Measurements from ENCODE around the gene UBE3D.

Gene UBE3D, protein sequence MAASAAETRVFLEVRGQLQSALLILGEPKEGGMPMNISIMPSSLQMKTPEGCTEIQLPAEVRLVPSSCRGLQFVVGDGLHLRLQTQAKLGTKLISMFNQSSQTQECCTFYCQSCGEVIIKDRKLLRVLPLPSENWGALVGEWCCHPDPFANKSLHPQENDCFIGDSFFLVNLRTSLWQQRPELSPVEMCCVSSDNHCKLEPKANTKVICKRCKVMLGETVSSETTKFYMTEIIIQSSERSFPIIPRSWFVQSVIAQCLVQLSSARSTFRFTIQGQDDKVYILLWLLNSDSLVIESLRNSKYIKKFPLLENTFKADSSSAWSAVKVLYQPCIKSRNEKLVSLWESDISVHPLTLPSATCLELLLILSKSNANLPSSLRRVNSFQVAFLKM

DNA sequence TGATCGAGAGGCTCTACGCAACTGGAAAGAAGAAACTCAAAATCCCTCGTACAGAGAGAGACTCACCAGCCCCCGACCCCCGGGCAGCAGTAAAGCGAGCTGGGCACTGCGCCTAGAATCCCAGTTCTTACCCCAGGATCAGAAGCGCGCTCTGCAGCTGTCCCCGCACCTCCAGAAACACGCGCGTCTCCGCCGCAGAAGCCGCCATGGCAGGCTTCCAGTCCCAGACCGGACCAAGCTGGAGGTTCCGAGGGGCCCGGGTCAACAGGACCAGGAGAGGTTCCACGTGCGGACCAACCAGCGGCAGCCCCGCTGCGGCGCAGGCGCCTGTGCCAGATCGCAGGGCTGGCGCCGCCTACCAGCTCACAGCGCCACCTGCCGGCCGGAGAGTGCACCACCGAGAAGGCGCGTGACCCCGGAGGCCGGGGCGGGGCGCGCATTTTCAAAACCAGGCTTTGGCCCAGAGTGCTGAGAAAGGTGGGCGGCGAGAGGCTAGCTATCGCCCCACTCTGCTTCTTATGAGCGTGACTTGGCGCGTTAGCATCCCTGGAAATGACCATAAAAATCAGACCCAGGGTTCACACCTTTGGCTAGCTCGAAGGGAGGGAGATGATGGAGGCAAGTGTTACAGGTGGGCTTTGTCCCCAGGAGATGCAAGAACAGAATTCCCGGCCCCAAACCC is at the start of gene UBE3D:
UBE3D (minus strand) TSS at position 331 of the 682 bp plus-strand sequence; CDS start at position 208, 123 bp downstream.
- DNase-seq: peak; percentile 61

DNA sequence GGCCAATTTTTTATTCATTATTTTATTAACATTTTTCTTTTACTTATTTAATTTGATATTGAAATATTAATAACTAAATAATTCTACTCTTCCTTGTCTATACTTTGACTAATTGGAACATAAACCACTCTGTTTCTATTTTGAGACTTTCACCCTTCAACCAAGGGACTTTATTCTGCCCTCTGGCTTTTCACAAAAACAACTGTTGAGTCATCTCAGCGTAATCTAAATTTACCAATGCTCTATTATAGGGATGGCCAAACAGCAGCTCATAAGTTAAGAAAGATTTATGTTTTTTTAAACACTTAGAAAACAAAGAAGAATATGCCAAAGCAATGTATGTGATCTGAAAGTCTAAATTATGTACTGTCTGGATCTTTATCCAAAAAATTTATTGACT is 48.5 kb upstream of the UBE3D start:
- DNase-seq: no peak

DNA sequence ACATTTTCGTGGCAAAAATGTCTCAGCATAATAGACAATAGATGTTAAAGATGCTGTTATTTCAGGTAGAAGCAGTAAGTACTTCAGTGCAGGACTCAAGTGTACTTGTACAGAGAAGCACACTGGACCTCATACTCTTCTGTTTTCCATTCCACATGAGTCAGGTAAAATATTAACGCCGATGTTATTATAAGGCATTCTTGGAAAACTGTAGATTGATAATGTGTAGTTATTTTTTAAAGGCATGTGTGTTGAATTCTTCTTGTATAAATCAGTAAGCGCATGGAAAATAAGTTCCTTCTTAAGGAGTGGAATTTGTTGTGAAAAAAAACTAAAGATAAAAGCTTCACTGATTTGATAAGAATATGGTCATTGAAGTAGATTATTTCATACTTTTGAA is 47.6 kb upstream of the UBE3D start:
- DNase-seq: peak; percentile 26

DNA sequence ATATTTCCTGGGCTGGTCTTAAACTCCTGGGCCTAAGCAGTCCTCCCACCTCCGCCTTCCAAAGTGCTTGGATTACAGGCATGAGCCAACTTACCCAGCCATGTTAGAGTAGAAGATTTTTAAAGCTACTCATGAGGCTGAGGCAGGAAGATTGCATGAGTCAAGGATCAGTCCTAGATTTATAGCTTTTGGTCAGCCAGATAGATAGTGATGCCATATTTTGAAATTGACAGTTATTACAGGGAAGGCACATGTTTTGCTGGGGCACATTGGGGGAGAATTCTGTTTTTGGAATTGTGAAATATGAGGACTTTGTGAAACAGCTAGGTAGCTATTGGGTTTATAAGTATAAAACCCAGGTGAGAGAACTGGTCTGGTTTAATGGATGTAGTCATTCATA is 42.7 kb upstream of the UBE3D start:
- no peak for DNase-seq

DNA sequence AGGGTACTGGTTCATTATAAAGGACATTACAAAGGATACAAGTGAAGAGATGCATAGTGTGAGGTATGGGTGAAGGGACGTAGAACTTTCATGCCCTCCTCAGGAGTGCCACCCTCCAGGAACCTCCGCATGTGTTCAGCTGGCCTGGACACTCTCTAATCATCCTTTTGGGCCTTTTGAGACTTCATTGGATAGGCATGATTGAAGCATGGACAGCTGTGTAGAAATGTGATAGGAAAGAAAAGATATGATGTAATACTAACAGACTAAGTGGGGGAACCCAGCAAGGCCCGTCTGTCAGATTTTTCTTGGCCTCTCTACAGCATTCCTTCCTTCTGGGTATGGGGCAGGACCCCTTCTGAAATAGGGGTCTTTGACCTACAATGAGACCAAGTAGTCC is 32.9 kb upstream of the UBE3D start:
- no peak for DNase-seq

DNA sequence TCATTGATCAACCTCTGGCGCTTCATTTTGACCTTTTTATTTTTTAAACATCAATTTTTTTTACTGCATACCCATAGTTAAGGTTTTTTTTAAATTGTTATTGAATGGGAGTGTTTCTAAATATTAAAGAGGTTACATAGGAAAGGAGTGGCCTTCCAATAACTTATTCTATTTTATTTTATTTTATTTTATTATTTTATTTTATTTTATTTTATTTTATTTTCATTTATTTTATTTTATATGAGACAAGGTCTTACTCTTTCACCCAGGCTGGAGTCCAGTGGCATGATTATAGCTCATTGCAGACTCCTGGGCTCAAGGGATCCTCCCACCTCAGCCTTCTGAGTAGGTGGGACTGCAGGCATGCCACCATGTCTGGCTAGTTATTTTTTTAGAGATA is 32.0 kb upstream of the UBE3D start:
- no peak for DNase-seq

DNA sequence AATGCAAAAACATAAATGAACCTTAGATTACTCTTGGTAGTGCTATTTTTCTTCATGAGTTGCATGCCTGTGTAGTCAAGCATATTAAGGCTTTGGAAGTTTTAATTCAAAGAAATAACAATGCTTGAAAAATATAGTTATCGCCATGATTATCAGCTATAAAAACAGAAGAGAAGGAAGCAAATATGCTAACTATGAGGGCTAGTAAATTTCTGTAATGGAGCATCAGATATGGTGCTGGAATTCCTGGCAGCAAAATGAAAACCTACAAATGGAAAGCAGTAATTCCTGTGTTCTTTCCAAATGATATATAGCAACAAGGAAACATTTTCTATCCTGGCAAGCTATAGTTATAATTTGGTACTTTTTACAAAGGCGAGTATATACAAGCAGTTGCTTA is 31.6 kb upstream of the UBE3D start:
- peak; percentile 16 for DNase-seq

DNA sequence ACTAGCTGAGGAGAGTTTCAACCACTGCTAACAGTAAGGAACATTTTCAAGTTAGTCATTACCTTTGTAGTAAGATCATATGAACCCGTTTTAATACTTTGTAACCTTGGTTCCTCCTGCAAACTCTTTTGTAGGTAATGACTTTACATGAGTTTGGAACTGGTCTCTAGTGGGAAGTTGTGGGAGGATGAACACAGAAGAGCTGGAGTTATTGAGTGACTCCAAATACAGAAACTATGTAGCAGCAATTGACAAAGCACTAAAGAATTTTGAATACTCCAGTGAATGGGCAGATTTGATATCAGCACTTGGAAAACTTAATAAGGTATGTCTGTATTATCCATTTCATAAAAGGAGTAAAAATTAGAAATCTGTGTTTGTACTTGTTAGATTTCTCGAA is 31.1 kb upstream of the UBE3D start:
- peak; percentile 50 for DNase-seq

DNA sequence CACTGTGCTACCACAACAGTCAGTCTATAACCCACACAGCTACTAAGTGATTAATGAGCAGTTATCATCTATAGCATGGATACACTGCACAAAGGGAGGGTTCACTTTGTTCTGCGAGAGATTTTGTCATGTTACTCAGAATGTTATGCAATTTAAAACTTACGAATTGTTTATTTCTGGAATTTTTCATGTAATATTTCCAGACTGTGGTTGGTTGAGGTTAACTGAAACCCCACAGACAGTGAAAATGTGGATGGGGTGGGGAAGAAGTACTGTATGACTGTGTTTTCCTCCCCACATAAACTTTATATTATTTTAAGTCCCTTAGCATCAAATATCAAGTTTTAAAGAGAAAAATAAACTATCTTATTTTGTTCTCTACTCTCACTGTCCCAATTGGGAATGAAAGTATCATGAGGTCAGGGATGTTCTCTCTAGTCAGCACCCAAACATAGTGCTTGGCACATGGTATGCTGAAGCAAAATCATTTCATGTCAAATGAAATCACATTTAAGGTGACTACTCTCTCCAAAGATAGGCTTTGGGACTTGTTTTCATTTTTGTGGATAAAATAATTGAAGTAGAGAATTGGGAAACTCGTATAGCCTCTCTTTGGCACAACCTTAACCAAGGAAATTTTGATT is 27.2 kb upstream of the UBE3D start:
- peak; percentile 37 for DNase-seq

DNA sequence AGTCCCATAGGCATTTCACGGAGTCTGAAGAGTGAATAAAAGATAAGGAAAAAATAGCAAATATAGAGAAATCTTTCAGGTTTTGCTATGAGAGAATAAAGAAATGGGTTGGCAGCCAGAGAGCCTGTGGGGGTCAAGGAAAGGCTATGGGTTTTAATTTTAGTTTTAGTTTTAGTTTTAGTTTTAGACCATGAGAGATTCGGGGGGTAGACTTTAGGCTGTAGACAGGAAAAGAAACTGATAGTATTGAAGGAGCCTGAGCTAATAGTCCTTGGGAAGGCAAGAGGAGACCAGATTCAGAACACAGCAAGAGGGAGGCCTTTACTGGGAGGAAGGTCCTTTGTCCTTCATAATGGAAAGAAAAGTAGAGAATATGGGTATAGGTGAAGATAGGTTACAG is 21.1 kb upstream of the UBE3D start:
- no peak for DNase-seq

DNA sequence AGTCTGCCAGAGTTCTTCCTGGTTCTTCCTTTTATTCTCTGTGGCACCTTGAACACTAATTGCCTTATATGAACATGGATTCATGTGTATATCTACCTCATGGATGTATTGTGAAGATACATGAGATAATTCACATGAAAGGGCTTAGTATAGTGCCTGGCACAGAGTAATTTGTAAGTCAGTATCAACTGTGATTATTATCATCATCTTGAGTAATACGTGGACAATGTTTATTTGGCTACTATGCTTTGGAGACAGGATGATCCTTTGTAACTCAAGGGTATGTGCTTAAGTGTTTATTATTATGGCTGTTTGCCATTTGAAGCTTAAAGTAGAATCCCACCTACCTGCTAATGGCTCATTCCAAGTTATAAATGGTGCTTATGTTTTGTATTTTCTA is 17.8 kb upstream of the UBE3D start:
- DNase-seq: no peak

DNA sequence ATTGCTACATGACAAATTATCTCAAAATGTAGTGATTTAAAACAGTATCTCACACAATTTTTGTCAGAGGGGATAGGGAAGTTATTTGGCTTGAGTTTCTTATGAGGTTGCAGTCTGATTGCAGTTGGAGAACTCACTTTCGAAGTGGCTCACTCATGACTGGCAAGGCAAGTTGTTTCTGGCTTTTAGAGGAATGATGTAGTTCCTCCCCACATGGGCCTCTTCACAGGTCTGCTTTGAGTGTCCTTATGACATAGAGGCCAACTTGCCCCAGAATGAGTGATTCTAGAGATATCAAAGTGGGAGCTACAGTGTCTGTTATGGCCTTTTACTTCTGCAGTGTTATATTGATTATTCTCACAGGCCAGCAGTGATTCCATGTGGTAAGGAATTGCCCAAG is 8.0 kb upstream of the UBE3D start:
- no peak for DNase-seq

DNA sequence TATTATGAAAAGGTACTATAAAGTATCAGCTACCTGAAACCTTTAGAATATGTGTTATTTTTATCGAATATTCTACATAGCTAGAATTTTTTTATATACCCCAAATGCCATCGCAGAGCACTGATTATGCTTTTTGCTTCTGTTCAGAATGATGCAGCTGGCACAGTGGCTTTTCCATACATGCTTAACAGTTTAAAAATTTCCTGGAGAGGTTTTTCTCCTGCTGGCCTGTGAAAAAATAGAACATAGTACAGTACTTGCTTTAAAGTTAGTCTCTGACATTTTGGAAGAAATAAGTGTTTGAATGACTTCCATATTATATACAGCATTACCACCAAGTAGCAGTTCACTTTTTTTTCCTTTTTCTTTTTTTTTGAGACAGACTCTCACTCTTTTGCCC is 7.1 kb upstream of the UBE3D start:
- DNase-seq: no peak

DNA sequence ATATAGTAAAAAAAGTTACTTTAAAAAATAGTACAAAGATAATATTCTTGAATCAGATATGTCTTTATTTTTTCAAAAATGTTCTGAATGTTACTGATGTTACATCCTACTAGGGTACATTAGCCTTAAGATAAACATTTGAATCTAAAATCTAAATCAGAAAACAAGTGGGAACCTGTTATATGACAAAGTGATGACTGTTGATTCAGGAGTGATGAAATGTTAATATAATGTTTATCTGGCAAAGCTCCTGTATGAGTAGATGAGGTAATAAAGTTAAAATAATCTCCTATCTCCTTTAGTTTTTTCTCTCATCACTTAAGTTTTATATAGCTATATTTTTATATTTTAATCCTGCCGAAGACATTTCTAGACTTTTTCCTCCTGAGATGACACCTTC is 6.1 kb upstream of the UBE3D start:
- no peak for DNase-seq

DNA sequence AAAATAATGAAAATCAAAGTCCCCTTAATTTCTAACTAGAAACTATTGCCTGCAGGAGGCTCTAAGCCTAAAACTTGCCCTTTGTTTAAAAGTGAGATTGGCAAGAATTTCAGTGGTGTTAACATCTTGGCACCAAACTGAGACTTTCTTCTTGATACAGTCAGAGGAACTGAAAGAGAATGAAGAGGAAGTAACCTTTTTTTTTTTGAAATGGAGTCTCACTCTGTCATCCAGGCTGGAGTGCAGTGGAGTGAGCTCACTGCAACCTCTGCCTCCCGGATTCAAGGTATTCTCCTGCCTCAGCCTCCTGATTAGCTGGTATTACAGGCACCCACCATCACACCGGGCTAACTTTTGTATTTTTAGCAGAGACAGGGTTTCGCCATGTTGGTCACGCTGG is 5.4 kb upstream of the UBE3D start:
- DNase-seq: peak; percentile 44

DNA sequence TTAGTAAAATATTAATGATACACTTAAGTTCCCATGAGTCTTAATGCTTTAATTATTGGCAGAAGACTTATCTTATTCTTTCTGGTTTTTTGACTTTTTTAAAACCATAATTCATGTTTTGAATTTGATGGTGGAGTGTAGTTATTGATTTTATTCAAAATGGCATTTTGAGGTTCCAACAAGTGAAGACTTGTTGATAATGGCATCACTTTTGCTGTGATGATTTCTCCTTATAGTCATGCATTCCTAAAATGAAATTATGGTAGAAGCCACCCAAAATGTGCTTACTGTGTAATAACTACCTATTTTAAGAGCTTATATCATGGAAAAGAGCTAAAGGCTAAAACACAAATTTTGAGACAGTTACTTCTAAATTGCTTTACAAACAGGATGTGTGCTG is 4.0 kb upstream of the UBE3D start:
- no peak for DNase-seq

DNA sequence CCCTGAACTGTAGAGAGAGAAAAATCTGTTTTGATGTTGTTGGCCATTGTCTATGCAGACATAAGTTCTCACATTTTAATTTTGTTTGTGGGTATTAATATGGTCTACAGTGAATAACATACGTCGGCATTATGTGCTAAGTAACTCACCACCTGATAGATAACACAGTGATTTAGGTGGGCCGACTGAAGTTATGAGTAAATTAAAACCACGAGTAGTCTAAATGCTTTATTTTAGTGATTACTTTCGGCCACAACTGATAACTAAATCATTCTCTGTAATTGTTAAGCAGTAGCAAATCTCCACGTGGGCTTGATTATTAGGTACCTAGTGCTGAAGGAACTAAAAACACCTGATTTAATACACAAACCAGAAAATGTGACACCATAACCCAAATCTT is 3.0 kb upstream of the UBE3D start:
- DNase-seq: no peak

DNA sequence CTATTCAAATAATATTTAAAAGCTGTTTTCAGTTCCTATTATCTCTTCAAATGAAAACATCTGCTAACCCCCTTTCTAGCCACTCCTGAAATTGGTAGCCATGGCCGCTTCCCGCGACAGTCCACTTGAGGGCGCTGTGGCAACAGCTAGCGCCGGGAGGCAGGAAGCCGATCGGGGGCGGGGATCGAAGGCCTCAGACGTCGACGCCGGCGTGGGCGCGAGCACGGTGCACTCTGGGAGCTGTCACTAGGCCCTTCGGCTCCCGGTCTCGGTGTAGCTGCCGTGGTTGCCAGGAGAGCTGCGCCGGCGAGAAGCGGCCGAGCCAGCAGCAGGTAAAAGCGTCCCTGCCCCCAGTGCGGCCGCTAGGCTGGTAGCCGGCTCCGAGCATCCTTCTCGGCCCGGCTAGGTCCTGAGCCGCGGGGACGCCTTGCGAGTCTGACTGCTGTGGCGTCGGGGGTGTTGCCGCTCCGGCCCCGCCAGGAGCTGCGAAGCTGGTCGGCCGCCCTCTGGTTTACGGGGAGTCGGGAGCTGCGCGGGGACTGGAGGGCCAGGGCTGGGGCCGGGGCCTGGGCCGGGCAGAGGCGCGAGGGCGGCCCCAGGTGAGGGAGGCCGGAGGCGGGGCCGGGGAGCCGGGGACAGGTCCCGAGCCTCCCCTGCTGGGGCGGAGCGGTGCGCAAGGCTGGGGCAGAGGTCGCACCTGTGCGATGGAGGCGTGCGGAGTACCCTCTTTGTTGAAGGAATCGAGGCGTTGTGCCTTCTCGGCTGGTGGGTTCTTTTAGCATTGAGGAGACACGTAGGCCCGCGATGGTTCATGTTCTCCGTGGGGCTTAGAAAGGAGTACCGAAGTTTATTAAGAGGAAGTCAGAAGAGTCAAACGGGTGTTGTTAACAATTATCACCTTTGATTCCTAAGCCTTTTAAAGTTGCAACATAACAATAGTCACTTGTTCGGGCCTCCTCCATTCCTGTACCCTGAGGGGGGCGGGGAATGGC is 2.1 kb upstream of the UBE3D start, which contains the start of gene DOP1A:
DOP1A (plus strand) TSS at position 224 of the 992 bp plus-strand sequence. CDS start 29,307 bp downstream, outside the sequence.
- peak; percentile 85 for DNase-seq

DNA sequence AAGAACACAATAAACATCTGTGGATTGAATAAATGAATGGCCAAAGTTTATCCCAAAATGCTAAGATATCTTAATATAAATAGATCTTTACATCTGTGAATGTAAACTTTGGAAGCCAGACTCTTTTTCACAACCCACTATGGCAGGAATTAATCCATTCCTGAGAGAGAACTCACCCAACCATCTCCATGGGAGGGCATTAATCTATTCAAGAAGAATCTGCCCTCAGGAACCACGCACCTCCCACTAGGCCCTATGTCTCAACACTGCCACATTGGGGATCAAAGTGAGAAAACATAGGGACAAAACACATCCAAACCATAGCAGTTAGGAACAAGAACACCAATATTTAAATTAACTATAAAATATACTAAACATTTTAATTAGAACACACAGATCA is 3.4 kb downstream of the UBE3D start:
- peak; percentile 56 for DNase-seq

DNA sequence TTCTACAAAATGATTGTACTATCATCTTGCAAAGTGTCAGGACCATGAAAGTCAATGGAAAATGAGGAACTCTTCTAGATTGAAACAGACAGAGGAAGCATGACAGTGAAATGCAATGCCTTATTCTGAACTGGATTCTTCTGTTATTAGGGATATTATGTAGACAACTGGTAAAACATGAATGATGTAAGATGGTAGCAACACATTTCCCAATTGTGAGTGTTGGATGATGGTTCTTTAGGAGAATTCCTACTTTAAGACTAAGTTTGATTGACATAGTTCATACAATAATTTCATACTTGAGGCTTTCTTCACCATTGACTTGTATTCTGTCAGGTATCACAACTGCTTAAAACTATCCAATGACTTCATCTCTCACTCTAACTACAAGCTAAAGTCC is 4.5 kb downstream of the UBE3D start:
- DNase-seq: no peak

DNA sequence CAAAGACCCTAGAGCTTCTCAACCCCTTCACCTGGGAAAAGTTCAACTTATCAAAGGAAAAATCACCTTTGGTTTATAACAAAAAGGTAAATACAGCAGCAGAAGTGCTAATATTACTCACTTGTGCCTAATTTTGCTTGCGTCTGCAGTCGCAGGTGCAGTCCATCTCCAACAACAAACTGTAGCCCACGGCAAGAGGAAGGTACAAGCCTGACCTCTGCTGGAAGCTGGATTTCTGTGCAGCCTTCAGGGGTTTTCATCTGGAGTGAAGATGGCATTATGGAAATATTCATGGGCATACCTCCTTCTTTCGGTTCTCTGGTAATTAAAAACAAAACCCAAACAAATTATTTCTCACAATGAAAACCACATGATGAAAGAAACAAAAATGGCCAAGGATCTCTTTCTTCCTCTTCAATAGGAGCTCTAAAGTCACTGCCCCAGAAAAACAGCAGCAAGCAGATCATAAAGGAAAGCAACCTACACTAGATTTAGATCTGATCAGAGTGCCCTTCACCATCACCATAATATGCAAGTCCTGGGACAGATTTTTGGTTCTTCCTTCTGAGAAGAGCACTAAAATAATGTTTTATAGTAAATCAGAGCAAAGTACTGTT is 7.8 kb downstream of the UBE3D start:
- peak; percentile 21 for DNase-seq

DNA sequence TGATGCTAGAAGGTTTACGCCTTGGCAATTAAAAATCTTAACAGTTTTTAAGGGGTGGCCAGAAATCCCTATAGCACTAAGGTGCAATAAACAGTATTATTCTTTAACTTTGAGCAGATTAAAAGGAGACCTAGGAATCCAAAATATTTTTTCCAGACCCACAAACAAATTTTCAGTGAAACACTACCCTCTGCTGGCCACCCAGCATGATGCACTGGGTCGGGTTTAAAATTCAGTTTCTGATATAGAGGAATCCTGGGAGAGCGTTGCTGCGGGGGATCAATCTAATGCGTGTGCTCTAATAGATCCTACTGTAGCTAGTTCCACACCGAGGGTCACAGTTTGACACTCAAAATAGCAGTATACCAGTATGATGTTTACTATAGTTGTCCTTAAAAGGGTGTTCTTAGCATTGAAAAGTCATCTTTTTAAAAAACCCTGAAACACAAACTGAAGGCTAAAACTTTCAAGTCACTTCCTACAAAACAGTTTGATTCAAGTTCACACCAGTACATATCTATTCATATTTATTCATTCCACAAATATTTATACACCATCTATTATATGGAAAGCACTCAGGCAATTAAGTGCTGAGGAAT is 10.2 kb downstream of the UBE3D start:
- DNase-seq: peak; percentile 6
